ENCODE measurements around the gene MTHFD1L.

DNA sequence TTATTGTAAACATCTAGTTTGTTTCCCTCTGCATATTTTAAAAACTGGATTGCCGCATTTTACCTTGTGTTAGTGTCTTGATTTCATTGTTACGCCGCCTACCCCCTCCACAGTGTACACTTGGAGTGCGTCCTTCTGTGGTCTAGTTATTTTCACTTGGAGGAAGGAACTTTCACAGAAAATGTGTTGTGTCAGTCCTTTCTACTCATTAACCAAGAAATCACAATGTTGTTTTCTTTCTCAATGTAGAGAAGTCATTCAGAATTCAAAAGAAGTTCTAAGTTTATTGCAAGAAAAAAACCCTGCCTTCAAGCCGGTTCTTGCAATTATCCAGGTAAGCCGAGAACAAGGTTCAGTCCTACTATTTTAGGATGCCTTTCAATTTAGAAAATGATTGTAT, 10.3 kb downstream of the MTHFD1L start:
- TF ChIP-seq POLR2AphosphoS5 (IDR thresholded peaks at IDR 0.05; ENCODE audit: low read depth, low read length) (no peak), POLR2A (IDR thresholded peaks at IDR 0.05; ENCODE audit: low read depth, low read length) (no peak), TAF1 (IDR thresholded peaks at IDR 0.05; ENCODE audit: low read depth, low read length) (no peak), SPI1 (IDR thresholded peaks at IDR 0.05; ENCODE audit: low read depth, low read length) (no peak), POU2F2 (IDR thresholded peaks at IDR 0.05; ENCODE audit: low read depth, low read length) (no peak)

Measured in GM12891 (cell line).